K562 (cell line): ENCODE results near the gene MTG1. TPM values are rescaled to one million over a fixed set of nuclear protein-coding genes. Genes with fewer than 3 reads are reported as not detected.

Source experiments
- ARNT ChIP-seq, 2 experiments: fragments of 450-650 bp; IDR thresholded peaks; 2 replicates each; pipeline ENCODE4 v1.6.1; 2016; ENCODE audit warnings: mild to moderate bottlenecking in 1 of 2
- BHLHE40 ChIP-seq: IDR thresholded peaks from 2 replicates; pipeline ENCODE4 v1.6.1; 2011; ENCODE audit warnings: low read length, improper control_type of control experiment
- EGR1 ChIP-seq: fragments of 450-650 bp; conservative IDR thresholded peaks from 2 replicates; pipeline ENCODE4 v1.6.1; 2017; ENCODE audit warnings: mild to moderate bottlenecking
- ETV5 ChIP-seq: sonication (generic); formaldehyde crosslinking; IDR thresholded peaks from 2 replicates; pipeline ENCODE4 v1.4.0; 2020; ENCODE audit warnings: low read depth, mild to moderate bottlenecking, missing genetic modification reagents
- ILF3 ChIP-seq: fragments of 450-650 bp; IDR thresholded peaks from 2 replicates; pipeline ENCODE4 v1.6.1; 2018; ENCODE audit warnings: antibody characterized with exemption, mild to moderate bottlenecking, moderate library complexity, borderline replicate concordance
- KDM4B ChIP-seq, 2 experiments: fragments of 450-650 bp in 1 of 2; sonication (generic) in 1 of 2; IDR thresholded peaks; 2 replicates each; pipeline ENCODE4 v1.6.1; 2016 to 2017; ENCODE audit warnings: borderline replicate concordance in 2 of 2, antibody characterized with exemption in 1 of 2, low read depth in 1 of 2, mild to moderate bottlenecking in 1 of 2
- MLLT1 ChIP-seq, 2 experiments: fragments of 450-650 bp; IDR thresholded peaks; 2 replicates each; pipeline ENCODE4 v1.6.1; 2016
- MTA3 ChIP-seq: fragments of 450-650 bp; formaldehyde crosslinking; IDR thresholded peaks from 2 replicates; pipeline ENCODE4 v1.6.1; 2017; ENCODE audit warnings: mild to moderate bottlenecking, borderline replicate concordance
- NKRF ChIP-seq: fragments of 450-650 bp; IDR thresholded peaks from 2 replicates; pipeline ENCODE4 v1.6.1; 2016; ENCODE audit warnings: borderline replicate concordance
- PHB ChIP-seq: fragments of 250-450 bp; sonication (Bioruptor Pico); IDR thresholded peaks from 2 replicates; pipeline ENCODE4 v1.5.0; 2021
- SMARCB1 ChIP-seq: IDR thresholded peaks from 2 replicates; pipeline ENCODE4 v1.6.1; 2011; ENCODE audit warnings: improper control_type of control experiment, low read depth; ENCODE audit not compliant: insufficient read length
- TOE1 ChIP-seq, 2 experiments: fragments of 450-650 bp in 1 of 2; sonication (generic) in 1 of 2; formaldehyde crosslinking in 1 of 2; IDR thresholded peaks; 2 replicates each; pipeline versions ENCODE4 v1.7.1 to v1.8.0; 2016 to 2022; ENCODE audit warnings: borderline replicate concordance in 2 of 2, mild to moderate bottlenecking in 2 of 2, antibody characterized with exemption in 1 of 2, inconsistent platforms in 1 of 2, low read depth in 1 of 2, missing genetic modification reagents in 1 of 2, moderate library complexity in 1 of 2
- ZC3H4 ChIP-seq: sonication (generic); formaldehyde crosslinking; IDR thresholded peaks from 2 replicates; pipeline ENCODE4 v1.9.0; 2021; ENCODE audit warnings: missing genetic modification reagents, borderline replicate concordance
- ZNF347 ChIP-seq: fragments of 450-650 bp; formaldehyde crosslinking; IDR thresholded peaks from 2 replicates; pipeline ENCODE4 v1.4.0; 2020; ENCODE audit warnings: low read depth, mild to moderate bottlenecking, moderate library complexity
- ZNF668 ChIP-seq: fragments of 250-450 bp; sonication (Bioruptor Pico); IDR thresholded peaks from 2 replicates; pipeline ENCODE4 v1.8.0; 2022; ENCODE audit warnings: mild to moderate bottlenecking, inconsistent platforms
- polyA plus RNA-seq, 8 experiments: library from polyadenylated mRNA; depleted of rRNA in 4 of 8; stranded (reverse) in 5 of 8; unstranded in 3 of 8; fragments of >200 nt; fragmentation: Nextera tagmentation in 2 of 8; fragmentation: Illumina TruSeq in 1 of 8; extraction: Ambion mirVana in 2 of 8; extraction: Trizol in 1 of 8; gene quantifications; 2 replicates each; pipeline versions ENCODE4 v1.2.1 to v1.2.3, GENCODE V29; 2011 to 2014; ENCODE audit warnings: inconsistent platforms in 1 of 8, missing spikeins in 1 of 8
- total RNA-seq, 7 experiments: library from RNA; depleted of rRNA in 6 of 7; stranded (reverse); fragments of >200 nt in 6 of 7; fragmentation: Illumina TruSeq in 2 of 7; extraction: Trizol in 2 of 7; gene quantifications; 2 replicates each; pipeline versions ENCODE4 v1.2.1 to v1.2.3, GENCODE V29; 2011 to 2021; ENCODE audit warnings: low replicate concordance in 1 of 7
- TF ChIP-seq, protein P1 (sequence below): fragments of 250-450 bp; sonication (Bioruptor Pico); IDR thresholded peaks from 2 replicates; pipeline ENCODE4 v1.8.0; 2021; ENCODE audit warnings: moderate library complexity, mild to moderate bottlenecking, inconsistent platforms
- TF ChIP-seq, protein P2 (sequence below): fragments of 450-650 bp; formaldehyde crosslinking; IDR thresholded peaks from 2 replicates; pipeline ENCODE4 v1.4.0; 2020; ENCODE audit warnings: mild to moderate bottlenecking, moderate library complexity
- TF ChIP-seq, protein P3 (sequence below): IDR thresholded peaks from 3 replicates; pipeline ENCODE4 v1.6.1; 2011; ENCODE audit warnings: borderline replicate concordance, mild to moderate bottlenecking, moderate library complexity; ENCODE audit not compliant: insufficient read length; ENCODE audit errors: extremely low read depth

MTG1 gene
- total and polyA plus RNA-seq, 9 of the 15 experiments (the other 6 are each of a cell fraction or from before 2014, with no cell fraction given), result 2.8 to 28.2 (median 15.4) TPM

- peak; percentile 77; the same call in 1 of the 2 replicates for TF ChIP-seq PHB (CRISPR knock-in tag)
- peak; percentile 64; the same call in 1 of the 2 replicates for TF ChIP-seq NKRF
- TF ChIP-seq, protein P1, sequence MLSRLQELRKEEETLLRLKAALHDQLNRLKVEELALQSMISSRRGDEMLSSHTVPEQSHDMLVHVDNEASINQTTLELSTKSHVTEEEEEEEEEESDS (CRISPR knock-in tag), result no peak
- TF ChIP-seq TOE1 (IDR thresholded peaks at IDR 0.05; ENCODE audit: borderline replicate concordance), result no peak
- no peak for TF ChIP-seq TOE1 (CRISPR knock-in tag; IDR thresholded peaks at IDR 0.05; ENCODE audit: borderline replicate concordance, low read depth)
- TF ChIP-seq, protein P2, sequence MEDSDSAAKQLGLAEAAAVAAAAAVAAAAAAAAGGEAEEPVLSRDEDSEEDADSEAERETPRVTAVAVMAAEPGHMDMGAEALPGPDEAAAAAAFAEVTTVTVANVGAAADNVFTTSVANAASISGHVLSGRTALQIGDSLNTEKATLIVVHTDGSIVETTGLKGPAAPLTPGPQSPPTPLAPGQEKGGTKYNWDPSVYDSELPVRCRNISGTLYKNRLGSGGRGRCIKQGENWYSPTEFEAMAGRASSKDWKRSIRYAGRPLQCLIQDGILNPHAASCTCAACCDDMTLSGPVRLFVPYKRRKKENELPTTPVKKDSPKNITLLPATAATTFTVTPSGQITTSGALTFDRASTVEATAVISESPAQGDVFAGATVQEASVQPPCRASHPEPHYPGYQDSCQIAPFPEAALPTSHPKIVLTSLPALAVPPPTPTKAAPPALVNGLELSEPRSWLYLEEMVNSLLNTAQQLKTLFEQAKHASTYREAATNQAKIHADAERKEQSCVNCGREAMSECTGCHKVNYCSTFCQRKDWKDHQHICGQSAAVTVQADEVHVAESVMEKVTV (CRISPR knock-in tag), result no peak
- no peak for TF ChIP-seq BHLHE40
- TF ChIP-seq SMARCB1, result no peak
- TF ChIP-seq ZNF347 (CRISPR knock-in tag), result no peak
- TF ChIP-seq MTA3, result peak; percentile 87; the same call in 1 of the 2 replicates
- TF ChIP-seq MLLT1 (IDR thresholded peaks at IDR 0.05), result peak in 1 of 2 experiments; percentile 62; a peak in 1 of 4 replicates
- TF ChIP-seq ILF3, result no peak
- TF ChIP-seq ZC3H4 (CRISPR knock-in tag), result no peak; the same call in 1 of the 2 replicates
- no peak for TF ChIP-seq ZNF668 (CRISPR knock-in tag)
- peak; percentile 87 for TF ChIP-seq ETV5 (CRISPR knock-in tag)
- TF ChIP-seq KDM4B (IDR thresholded peaks at IDR 0.05; ENCODE audit: borderline replicate concordance in 2 of 2, low read depth in 1 of 2), result peak in 1 of 2 experiments; percentile 78; a peak in 2 of 4 replicates
- peak; percentile 19; the same call in 1 of the 2 replicates for TF ChIP-seq EGR1
- TF ChIP-seq, protein P3, sequence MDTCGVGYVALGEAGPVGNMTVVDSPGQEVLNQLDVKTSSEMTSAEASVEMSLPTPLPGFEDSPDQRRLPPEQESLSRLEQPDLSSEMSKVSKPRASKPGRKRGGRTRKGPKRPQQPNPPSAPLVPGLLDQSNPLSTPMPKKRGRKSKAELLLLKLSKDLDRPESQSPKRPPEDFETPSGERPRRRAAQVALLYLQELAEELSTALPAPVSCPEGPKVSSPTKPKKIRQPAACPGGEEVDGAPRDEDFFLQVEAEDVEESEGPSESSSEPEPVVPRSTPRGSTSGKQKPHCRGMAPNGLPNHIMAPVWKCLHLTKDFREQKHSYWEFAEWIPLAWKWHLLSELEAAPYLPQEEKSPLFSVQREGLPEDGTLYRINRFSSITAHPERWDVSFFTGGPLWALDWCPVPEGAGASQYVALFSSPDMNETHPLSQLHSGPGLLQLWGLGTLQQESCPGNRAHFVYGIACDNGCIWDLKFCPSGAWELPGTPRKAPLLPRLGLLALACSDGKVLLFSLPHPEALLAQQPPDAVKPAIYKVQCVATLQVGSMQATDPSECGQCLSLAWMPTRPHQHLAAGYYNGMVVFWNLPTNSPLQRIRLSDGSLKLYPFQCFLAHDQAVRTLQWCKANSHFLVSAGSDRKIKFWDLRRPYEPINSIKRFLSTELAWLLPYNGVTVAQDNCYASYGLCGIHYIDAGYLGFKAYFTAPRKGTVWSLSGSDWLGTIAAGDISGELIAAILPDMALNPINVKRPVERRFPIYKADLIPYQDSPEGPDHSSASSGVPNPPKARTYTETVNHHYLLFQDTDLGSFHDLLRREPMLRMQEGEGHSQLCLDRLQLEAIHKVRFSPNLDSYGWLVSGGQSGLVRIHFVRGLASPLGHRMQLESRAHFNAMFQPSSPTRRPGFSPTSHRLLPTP, result no peak
- no peak for TF ChIP-seq ARNT (IDR thresholded peaks at IDR 0.05)
Observed at GRCh38 chr10:133394064-133394663, at the start of gene MTG1 (continued).
